Stomach (tissue), 4 donors: Measurements from ENCODE around the gene PARVB.

Experiments used
- CTCF ChIP-seq, 7 experiments: fragments of 450-650 bp in 4 of 7; fragments of 200-600 bp in 3 of 7; sonication (generic) in 3 of 7; IDR thresholded peaks; one replicate each; pipeline ENCODE4 v1.5.1; 2016 to 2019; ENCODE audit warnings: antibody characterized with exemption in 7 of 7, control low read depth in 2 of 7, mild to moderate bottlenecking in 1 of 7
- EP300 ChIP-seq: sonication (generic); formaldehyde crosslinking; IDR thresholded peaks from one replicate; pipeline ENCODE4 v1.6.1; 2017; ENCODE audit warnings: antibody characterized with exemption
- POLR2A ChIP-seq, 4 donors: fragments of 450-650 bp; IDR thresholded peaks; one replicate each; pipeline ENCODE4 v1.6.1; 2016; ENCODE audit warnings: antibody characterized with exemption in 4 of 4, control low read depth in 2 of 4, mild to moderate bottlenecking in 1 of 4, moderate library complexity in 1 of 4
- POLR2AphosphoS5 ChIP-seq, 3 donors: sonication (generic); formaldehyde crosslinking; IDR thresholded peaks; one replicate each; pipeline ENCODE4 v1.6.1; 2016; ENCODE audit warnings: antibody characterized with exemption in 3 of 3

GRCh38 chr22:44132724-44133123 lies 108.6 kb downstream of the PARVB start:
- TF ChIP-seq POLR2A (IDR thresholded peaks at IDR 0.05) (no peak), CTCF (IDR thresholded peaks at IDR 0.05) (no peak), POLR2AphosphoS5 (IDR thresholded peaks at IDR 0.05) (no peak), EP300 (no peak)
